GM12864 (cell line): Measurements from ENCODE around the gene SLC19A1.

ENCODE experiments used
- DNase-seq: peaks from one replicate; pipeline ENCODE4 v3.0.0-alpha.2; 2011; ENCODE audit warnings: low read depth
- H3K4me3 ChIP-seq: 2 replicates; pipeline ENCODE4 v1.5.1; 2011; ENCODE audit warnings: mild to moderate bottlenecking, low read depth, low read length, control low read depth
- CTCF ChIP-seq: IDR thresholded peaks from 2 replicates; pipeline ENCODE4 v1.5.1; 2011; ENCODE audit warnings: low read depth, mild to moderate bottlenecking, moderate library complexity, low read length, control low read depth, inconsistent platforms; ENCODE audit errors: missing control alignments

Gene SLC19A1

GRCh38 chr21:45473496-45474322, 68.5 kb downstream of the SLC19A1 start:
- no peak for DNase-seq

GRCh38 chr21:45472445-45473365, 69.5 kb downstream of the SLC19A1 start:
- no peak for DNase-seq
- no peak overlapping the region for H3K4me3 ChIP-seq
- TF ChIP-seq CTCF, result no peak

More at GRCh38 chr21:45473496-45474322, 68.5 kb downstream of the SLC19A1 start:
- no peak overlapping the region for H3K4me3 ChIP-seq
- no peak for TF ChIP-seq CTCF

GRCh38 chr21:45471525-45472221, 70.6 kb downstream of the SLC19A1 start:
- TF ChIP-seq CTCF, result no peak
- no peak overlapping the region for H3K4me3 ChIP-seq
- DNase-seq, result no peak

- no peak overlapping the region for H3K4me3 ChIP-seq
- no peak for TF ChIP-seq CTCF
- peak; percentile 37 for DNase-seq
These were observed 71.3 kb downstream of the SLC19A1 start for GRCh38 chr21:45470773-45471524.

- no peak overlapping the region for H3K4me3 ChIP-seq
- TF ChIP-seq CTCF, result no peak
These were observed 72.1 kb downstream of the SLC19A1 start for GRCh38 chr21:45470087-45470515.

GRCh38 chr21:45469273-45470086, 72.8 kb downstream of the SLC19A1 start:
- DNase-seq, result no peak
- no peak overlapping the region for H3K4me3 ChIP-seq

More at GRCh38 chr21:45470087-45470515, 72.1 kb downstream of the SLC19A1 start:
- DNase-seq, result no peak

More at GRCh38 chr21:45469273-45470086, 72.8 kb downstream of the SLC19A1 start:
- TF ChIP-seq CTCF, result no peak
